Stimulated activated CD8-positive, alpha-beta memory T cell treated with anti-CD3 and anti-CD28 coated beads, Interleukin-4, amount 100 ng/mL, for 24 hours (primary cell): Measurements from ENCODE around the gene PDZD8.

Experiments
- DNase-seq: peaks from one replicate; pipeline ENCODE4 v3.0.0-alpha.2; 2020; ENCODE audit warnings: low read depth

PDZD8 gene

DNA sequence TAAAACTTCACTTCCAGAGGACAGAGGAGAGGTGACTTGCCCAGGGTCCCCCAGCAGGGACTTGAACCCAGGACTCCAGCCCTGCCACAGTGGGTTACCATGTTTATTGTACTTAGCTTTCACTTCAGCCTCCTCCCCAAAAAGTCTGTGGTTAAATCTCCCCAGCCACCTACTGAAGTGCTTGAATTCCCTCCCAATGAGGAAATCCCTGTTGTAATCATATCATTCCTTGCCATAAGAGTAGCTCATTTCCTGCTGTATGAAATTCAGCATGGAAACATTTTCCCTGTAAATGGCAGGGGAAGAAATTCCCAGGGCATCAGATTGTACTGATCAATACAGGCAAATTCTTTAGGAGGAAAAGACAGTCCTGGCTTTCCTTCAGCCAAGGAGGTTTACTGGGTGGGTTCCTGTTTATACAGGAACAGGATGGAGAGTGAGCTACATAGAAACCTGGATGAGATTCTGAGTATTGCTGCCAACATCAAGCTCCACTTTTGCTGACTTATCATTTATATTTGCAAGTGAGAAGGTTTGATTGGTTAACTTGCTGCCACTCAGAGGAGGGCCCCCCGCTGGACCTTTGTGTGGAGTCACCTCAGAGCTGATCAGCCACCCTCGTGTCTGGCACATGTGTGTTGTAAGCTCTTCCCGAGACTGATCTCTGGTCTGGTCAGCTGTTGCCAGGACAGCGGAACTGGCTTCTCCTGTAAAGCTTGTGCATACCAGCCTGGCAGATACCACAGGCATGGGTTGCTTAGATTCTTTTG lies 16.4 kb upstream of the PDZD8 start:
- no peak for DNase-seq

- DNase-seq: no peak
Observed at GRCh38 chr10:117390420-117390819, 15.2 kb upstream of the PDZD8 start.

- DNase-seq: no peak
Observed at GRCh38 chr10:117386805-117387204, 11.6 kb upstream of the PDZD8 start.

DNA sequence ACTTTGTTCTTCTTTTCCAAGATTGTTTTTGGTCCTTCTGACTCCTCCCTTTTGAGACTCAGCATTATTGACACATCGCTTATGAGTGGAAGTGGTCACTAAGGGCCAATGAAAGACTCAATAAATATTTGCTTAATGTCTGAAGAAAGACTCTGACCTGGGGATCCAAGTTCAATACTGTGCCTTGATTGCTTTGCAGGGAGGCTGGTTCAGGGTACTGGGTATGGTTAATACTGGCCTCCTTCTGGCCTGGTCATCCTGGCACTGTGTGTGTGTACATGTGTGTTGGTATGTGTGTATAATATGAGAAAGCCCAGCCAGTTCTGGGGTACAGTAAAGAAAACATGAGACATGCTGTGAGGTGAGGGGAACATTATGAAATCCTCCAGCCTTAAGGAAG lies 7.6 kb upstream of the PDZD8 start:
- DNase-seq: no peak

DNA sequence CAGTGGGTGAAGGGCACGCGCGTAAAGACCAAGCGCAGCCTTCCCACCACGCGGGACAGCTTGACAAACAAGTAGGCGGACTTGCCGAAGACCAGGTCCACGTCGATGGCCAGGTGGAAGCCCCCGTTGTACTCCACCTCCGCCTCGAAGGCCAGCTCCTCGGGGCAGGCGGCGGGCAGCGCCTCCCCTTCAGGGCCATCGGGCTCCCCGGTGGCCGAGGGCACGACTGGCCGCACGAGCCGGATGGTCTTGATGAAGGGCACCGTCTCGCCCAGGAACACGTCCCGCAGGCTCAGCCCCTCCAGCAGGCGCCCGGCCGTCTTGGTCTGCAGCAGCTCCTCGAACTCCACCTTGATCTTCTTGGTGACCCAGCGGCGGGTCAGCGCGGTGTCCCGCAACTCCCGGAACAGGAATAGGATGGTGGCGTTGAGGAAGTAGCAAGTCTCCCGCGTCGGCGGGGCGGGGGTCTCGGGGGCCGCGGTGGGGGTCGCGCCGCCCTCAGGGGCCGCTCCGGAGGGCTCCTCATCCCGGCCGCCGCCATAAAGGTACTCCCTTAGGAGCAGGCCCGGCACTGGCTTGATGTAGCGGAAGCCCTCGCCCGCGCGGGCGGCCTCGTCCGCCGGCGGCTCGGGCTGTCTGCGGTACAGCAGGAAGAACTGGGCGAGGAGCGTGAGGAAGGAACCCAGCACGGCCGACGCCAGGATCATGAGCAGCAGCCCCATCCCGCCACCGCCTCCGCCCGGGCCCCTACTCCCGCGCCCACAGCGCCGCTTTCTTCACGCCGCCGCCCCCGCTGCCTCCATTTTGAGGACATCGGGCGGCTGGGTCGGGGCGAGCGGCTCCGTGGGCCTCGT lies 507 bp downstream of the PDZD8 start:
- no peak for DNase-seq

- DNase-seq: no peak
Observed at GRCh38 chr10:117373823-117374505, 1.3 kb downstream of the PDZD8 start.

- no peak for DNase-seq
Observed at GRCh38 chr10:117370205-117370604, 5.0 kb downstream of the PDZD8 start.

DNA sequence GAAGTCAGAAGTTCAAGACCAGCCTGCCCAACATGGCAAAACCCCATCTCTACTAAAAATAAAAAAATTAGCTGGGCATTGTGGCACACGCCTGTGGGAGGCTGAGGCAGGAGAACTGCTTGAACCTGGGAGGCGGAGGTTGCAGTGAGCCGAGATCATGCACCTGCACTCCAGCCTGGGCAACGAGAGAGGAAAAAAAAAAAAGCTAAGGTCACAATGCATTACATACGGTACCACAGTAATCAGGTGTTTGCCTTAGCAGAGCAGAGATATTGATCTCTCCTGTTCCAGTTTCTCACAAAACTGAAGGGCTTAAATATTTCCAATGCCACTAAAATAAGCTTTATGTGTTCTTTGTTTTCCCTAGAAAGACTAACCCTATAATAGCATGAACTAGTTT lies 7.5 kb downstream of the PDZD8 start:
- DNase-seq: no peak

- no peak for DNase-seq
Observed at GRCh38 chr10:117366741-117367140, 8.5 kb downstream of the PDZD8 start.

GRCh38 chr10:117365612-117366011 lies 9.6 kb downstream of the PDZD8 start:
- DNase-seq: no peak

GRCh38 chr10:117364110-117364960 lies 10.9 kb downstream of the PDZD8 start:
- no peak for DNase-seq

GRCh38 chr10:117363028-117363427 lies 12.2 kb downstream of the PDZD8 start:
- DNase-seq: no peak

- no peak for DNase-seq
Observed at GRCh38 chr10:117362313-117362712, 12.9 kb downstream of the PDZD8 start.

DNA sequence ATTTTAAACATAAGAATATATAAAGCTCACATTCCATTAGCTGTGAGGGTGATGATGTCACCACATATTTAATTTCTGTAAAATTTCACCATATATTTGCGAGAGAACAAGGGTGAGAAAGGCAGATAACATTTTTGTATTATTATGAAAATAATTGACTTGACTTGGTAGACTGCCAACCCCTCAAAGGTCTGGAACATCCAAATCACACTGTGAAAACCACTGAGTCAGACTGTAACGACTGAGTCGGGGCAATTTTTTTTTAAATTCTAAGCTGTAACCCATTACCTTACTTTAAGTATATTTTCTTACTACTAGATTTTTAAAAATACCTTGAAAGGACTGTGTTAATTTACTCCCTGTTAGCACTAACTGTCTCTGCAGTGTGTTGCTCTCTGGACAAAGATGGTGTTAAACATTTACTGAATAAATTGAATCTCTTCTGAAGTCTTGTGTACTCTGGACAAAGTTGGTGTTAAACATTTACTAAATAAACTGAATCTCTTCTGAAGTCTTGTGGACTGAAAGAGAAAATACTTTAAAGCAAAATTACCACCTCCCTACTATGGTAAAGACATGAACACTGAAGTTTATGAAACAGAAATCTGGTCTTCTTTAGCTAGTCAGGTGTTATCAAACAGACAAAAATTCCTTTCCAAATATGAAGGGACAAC lies 14.1 kb downstream of the PDZD8 start:
- no peak for DNase-seq

DNA sequence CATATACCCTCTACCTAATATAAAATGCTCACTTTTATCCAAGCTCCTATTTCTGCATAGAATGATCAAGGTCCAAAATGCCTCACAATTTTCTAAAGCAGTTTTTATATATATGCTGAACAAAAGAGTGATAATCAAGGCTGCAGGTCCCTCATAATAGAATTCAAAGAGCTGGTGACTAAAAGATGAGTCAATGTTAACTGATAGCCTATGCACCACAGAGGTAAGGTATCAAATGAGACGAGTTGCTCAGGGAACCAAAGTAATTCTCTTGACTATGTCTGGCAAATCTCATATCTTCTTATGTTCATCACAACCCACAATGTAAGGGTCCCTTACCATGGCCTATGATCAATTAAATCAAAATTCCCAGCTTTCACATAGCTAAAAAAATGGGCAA lies 15.2 kb downstream of the PDZD8 start:
- no peak for DNase-seq

- DNase-seq: no peak
Observed at GRCh38 chr10:117355072-117355471, 20.2 kb downstream of the PDZD8 start.

GRCh38 chr10:117353684-117354083 lies 21.6 kb downstream of the PDZD8 start:
- DNase-seq: no peak

DNA sequence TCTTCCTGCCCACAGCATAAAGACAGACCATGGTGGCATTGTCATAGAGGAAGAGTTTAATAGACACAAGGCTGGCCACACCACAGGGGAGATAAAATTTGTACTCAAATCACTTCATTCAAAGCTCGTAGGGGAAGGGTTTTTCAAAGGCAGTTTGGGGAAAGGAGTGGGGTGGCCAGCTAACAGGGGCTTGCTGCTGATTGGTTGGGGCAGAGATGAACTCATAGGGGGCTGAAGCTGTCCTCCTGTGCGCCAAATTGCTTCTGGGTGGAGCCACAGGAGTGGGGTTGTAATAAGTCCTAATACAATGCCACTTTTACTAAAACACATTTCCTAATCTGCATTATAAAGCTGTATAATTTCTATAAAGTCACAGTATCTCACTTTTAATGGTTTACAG lies 22.5 kb downstream of the PDZD8 start:
- DNase-seq: no peak

- DNase-seq: no peak
Observed at GRCh38 chr10:117351996-117352395, 23.2 kb downstream of the PDZD8 start.

GRCh38 chr10:117351558-117351957 lies 23.7 kb downstream of the PDZD8 start:
- DNase-seq: no peak

DNA sequence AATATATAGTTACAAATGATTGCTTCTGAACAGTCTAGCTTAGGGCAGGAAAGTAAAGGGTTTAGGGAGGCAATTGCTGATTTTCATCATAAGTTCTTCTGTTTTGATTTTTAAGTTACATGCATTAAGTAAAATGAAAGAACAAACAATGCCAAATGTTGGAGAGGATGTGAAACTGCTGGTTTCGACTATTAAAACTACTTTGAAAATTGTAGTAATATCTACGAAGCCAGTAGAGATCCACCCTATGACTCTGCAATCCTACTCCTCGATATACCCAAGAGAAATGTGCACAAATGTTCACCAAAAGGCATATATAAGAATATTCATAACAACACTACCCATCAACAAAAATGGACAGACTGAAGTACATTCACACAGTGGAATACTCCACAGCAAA lies 24.3 kb downstream of the PDZD8 start:
- DNase-seq: no peak
